Keratinocyte (primary cell): Measurements from ENCODE around the gene GRWD1. TPM values are rescaled to one million over a fixed set of nuclear protein-coding genes. Genes with fewer than 3 reads are reported as not detected.

Source experiments
- DNase-seq: peaks from one replicate; pipeline ENCODE4 v3.0.0-alpha.2; 2011; ENCODE audit warnings: low read depth, missing footprints, low spot score
- FAIRE-seq: peaks from 2 replicates; lab custom pipeline; 2011; peaks lifted over from hg19 to GRCh38; lab: Jason Lieb, UNC
- H2AFZ ChIP-seq: 2 replicates; pipeline ENCODE4 v1.6.0; 2012; ENCODE audit warnings: low read length, control low read depth, inconsistent platforms; ENCODE audit not compliant: control insufficient read depth
- H3K27ac ChIP-seq: 2 replicates; pipeline ENCODE4 v1.5.1; 2011; ENCODE audit warnings: low read length; ENCODE audit not compliant: control insufficient read depth, insufficient read depth
- H3K27me3 ChIP-seq: 3 replicates; pipeline ENCODE4 v1.6.0; 2011; ENCODE audit warnings: low read length; ENCODE audit not compliant: control insufficient read depth, insufficient read depth; ENCODE audit errors: extremely low read depth
- H3K36me3 ChIP-seq, 2 experiments: 2 replicates in 1 of 2; 3 replicates in 1 of 2; pipeline ENCODE4 v1.5.1; 2011; ENCODE audit warnings: low read length in 2 of 2, mild to moderate bottlenecking in 1 of 2; ENCODE audit not compliant: control insufficient read depth in 2 of 2, insufficient read depth in 2 of 2; ENCODE audit errors: extremely low read depth in 1 of 2
- H3K4me1 ChIP-seq: 3 replicates; pipeline ENCODE4 v1.5.1; 2011; ENCODE audit warnings: low read length; ENCODE audit not compliant: control insufficient read depth, insufficient read depth; ENCODE audit errors: extremely low read depth
- H3K4me2 ChIP-seq: 3 replicates; pipeline ENCODE4 v1.6.0; 2011; ENCODE audit warnings: low read depth, low read length; ENCODE audit not compliant: control insufficient read depth, insufficient read depth; ENCODE audit errors: extremely low read depth
- H3K4me3 ChIP-seq, 3 experiments: fragments of 200-600 bp in 1 of 3; sonication (generic) in 1 of 3; 2 replicates in 2 of 3; 3 replicates in 1 of 3; pipeline ENCODE4 v1.5.1; 2011 to 2016; ENCODE audit warnings: low read length in 3 of 3, mild to moderate bottlenecking in 3 of 3, control low read depth in 2 of 3, inconsistent platforms in 1 of 3, low read depth in 1 of 3, mixed read lengths in 1 of 3, mixed run types in 1 of 3, moderate library complexity in 1 of 3; ENCODE audit not compliant: control insufficient read depth in 2 of 3, insufficient read depth in 2 of 3; ENCODE audit errors: extremely low read depth in 1 of 3
- H3K79me2 ChIP-seq: 2 replicates; pipeline ENCODE4 v1.6.0; 2012; ENCODE audit warnings: low read length; ENCODE audit not compliant: control insufficient read depth, insufficient read depth
- H3K9ac ChIP-seq: 3 replicates; pipeline ENCODE4 v1.6.0; 2011; ENCODE audit warnings: low read length; ENCODE audit not compliant: control insufficient read depth, insufficient read depth; ENCODE audit errors: extremely low read depth
- H3K9me1 ChIP-seq: 3 replicates; pipeline ENCODE4 v1.6.0; 2011; ENCODE audit warnings: low read length; ENCODE audit not compliant: control insufficient read depth, insufficient read depth; ENCODE audit errors: extremely low read depth
- H3K9me3 ChIP-seq: 2 replicates; pipeline ENCODE4 v1.5.1; 2012; ENCODE audit warnings: low read depth, low read length; ENCODE audit not compliant: control insufficient read depth
- H4K20me1 ChIP-seq: 3 replicates; pipeline ENCODE4 v1.6.0; 2011; ENCODE audit warnings: low read length; ENCODE audit not compliant: control insufficient read depth, insufficient read depth; ENCODE audit errors: extremely low read depth
- CTCF ChIP-seq, 3 experiments: IDR thresholded peaks in 1 of 3; conservative IDR thresholded peaks in 1 of 3; optimal IDR thresholded peaks in 1 of 3; 2 replicates in 2 of 3; 3 replicates in 1 of 3; pipeline versions ENCODE3 to v1.5.1; 2011; ENCODE audit warnings: low read length in 3 of 3, mild to moderate bottlenecking in 3 of 3, moderate library complexity in 2 of 3, control low read depth in 1 of 3, inconsistent platforms in 1 of 3; ENCODE audit not compliant: insufficient read depth in 2 of 3; ENCODE audit errors: extremely low read depth in 1 of 3
- EZH2 ChIP-seq: IDR thresholded peaks from one replicate; pipeline ENCODE4 v1.6.1; 2012; ENCODE audit warnings: inconsistent platforms, mild to moderate bottlenecking, low read length, moderate library complexity
- dilution Hi-C: fragments of 300-500 bp; cut with MboI; formaldehyde crosslinking; loops from one replicate; pipeline ENCODE4 v1.7.0; 2020; ENCODE audit warnings: low sequenced_read_pairs; ENCODE audit not compliant: extremely low pct_ligation_motif_present
- polyA plus RNA-seq, 5 experiments: library from polyadenylated mRNA; depleted of rRNA in 3 of 5; stranded (reverse) in 3 of 5; stranded (forward) in 1 of 5; unstranded in 1 of 5; fragments of >200 nt; gene quantifications; 1 replicate in 1 of 5; 2 replicates in 3 of 5; 3 replicates in 1 of 5; pipeline versions ENCODE4 v1.2.1 to v1.2.3, GENCODE V29; 2011 to 2012; ENCODE audit warnings: missing spikeins in 2 of 5, low read depth in 1 of 5, low replicate concordance in 1 of 5

The GRWD1 gene
- polyA plus RNA-seq, 1 donor (not counting 4 experiments of a cell fraction or from before 2014, with no cell fraction given) = 26.1 TPM

- Histone ChIP-seq H3K27ac (peak overlapping the region; percentile 92), H3K9ac (peak overlapping the region; percentile 93), H2AFZ (peak overlapping the region; percentile 85), H3K79me2 (peaks cover 16% of the 10 kb centered on the region), H3K36me3 (peaks cover 29 to 33% of the 10 kb centered on the region in 2 experiments), H4K20me1 (peaks cover 5% of the 10 kb centered on the region), H3K4me1 (peaks cover 17% of the 10 kb centered on the region), H3K9me3 (no peaks in the 10 kb centered on the region), H3K27me3 (no peaks in the 10 kb centered on the region), H3K9me1 (no peaks in the 10 kb centered on the region), H3K4me3 (peak overlapping the region; percentile 75 to 87 (median 76)), H3K4me2 (peak overlapping the region; percentile 87)
- DNase-seq (peak; percentile 99), FAIRE-seq (peak; percentile 96)
- no peak for TF ChIP-seq EZH2
- dilution Hi-C loops = no loop called here
These were observed 23.0 kb downstream of the GRWD1 start for GRCh38 chr19:48468772-48469288.

DNA sequence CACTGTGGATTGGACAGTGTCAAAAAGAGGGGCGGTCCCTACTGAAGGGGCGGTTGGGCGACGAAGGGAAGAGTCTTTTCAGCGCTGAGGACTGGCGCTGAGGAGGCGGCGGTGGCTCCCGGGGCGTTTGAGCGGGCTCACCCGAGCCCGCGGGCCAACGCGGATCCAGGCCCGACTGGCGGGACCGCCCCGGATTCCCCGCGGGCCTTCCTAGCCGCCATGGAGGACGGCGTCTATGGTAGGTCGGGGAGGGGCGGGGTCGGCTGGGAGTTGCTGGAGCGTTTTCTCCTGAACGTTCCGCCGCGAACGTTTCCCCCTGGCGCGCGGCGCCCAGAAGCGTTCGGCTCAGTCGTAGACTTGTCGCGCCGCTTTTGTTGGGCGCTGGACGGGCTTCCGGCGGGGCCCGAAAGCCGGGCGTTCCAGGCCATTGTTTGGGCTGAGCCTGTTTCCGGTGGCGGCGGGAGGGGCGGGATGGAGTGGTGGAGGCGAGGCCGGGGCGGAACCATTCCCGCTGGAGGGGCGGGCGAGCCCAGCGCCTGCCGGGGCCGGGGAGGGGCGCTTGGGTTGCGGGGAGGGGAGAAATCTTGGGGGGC, 23.6 kb downstream of the GRWD1 start, which contains the start of gene CYTH2:
Gene CYTH2, plus strand, starts transcription at position 81 of the 593 bp plus-strand sequence. Its CDS starts 139 bp downstream, at position 220.
- peaks cover 16% of the 10 kb centered on the region for H3K79me2 ChIP-seq
- no peak for DNase-seq
- peak within 1 kb of the TSS; percentile 92 for H3K27ac ChIP-seq
- peaks cover 5% of the 10 kb centered on the region for H4K20me1 ChIP-seq
- dilution Hi-C loops = no loop called here
- H3K27me3 ChIP-seq = no peaks in the 10 kb centered on the region
- peak within 1 kb of the TSS; percentile 75 to 87 (median 85) for H3K4me3 ChIP-seq
- no peak for FAIRE-seq
- no peaks in the 10 kb centered on the region for H3K9me1 ChIP-seq
- H3K9ac ChIP-seq = peak within 1 kb of the TSS; percentile 93
- no peak for TF ChIP-seq CTCF (optimal IDR thresholded peaks at IDR 0.05 in 1 of 3, IDR thresholded peaks at IDR 0.05 in 1 of 3, conservative IDR thresholded peaks at IDR 0.05 in 1 of 3; ENCODE audit: extremely low read depth in 1 of 3, insufficient read depth in 2 of 3, low read length in 3 of 3)
- TF ChIP-seq EZH2 = no peak
- peaks cover 17% of the 10 kb centered on the region for H3K4me1 ChIP-seq
- H3K4me2 ChIP-seq = peak within 1 kb of the TSS; percentile 91
- H2AFZ ChIP-seq = peak within 1 kb of the TSS; percentile 85
- H3K9me3 ChIP-seq = no peaks in the 10 kb centered on the region
- H3K36me3 ChIP-seq = peaks cover 32 to 35% of the 10 kb centered on the region in 2 experiments
